NCI-H1930 (cell line): ENCODE data around the gene NFIL3.

ENCODE experiments used
- DNase-seq, 2 experiments: peaks; one replicate each; lab custom pipeline; 2025; lab: John Stamatoyannopoulos, UW

The NFIL3 gene

DNA sequence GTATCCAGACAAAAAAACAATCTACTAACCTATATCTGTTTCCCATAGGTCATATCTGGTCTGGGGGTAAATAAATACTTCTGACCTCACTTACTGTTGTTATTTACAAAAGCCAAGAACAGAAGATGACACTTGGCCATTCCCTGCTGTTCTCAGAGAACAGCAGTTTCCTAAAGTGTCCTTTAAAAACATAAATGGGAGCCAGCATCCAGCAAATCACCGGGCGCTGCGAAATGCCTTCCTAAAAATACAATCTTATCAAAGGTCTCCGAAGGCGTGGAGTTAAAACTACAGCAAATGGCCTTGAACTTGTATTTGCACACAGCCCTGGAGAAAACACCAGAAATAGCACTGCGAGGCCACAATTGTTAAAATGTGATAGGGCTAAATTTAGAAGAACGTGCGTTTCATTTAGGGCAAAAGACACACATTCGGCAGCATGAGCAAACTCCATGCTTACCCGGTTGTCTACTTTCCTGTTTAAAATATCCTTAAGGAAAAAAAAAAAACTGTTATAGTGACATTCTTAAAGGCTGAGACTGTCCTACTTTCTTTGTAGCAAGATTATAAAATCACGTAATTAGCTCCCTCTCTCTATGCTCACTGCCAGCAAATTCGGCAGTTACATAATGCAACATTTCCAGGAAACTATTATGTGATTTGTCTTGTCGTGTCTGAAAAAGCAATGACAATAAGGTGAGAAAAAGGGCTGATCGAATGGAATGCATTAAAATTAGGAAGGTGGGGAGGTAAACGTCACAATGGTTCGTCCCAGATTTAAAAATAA, 1.5 kb downstream of the NFIL3 start:
- DNase-seq: no peak

DNA sequence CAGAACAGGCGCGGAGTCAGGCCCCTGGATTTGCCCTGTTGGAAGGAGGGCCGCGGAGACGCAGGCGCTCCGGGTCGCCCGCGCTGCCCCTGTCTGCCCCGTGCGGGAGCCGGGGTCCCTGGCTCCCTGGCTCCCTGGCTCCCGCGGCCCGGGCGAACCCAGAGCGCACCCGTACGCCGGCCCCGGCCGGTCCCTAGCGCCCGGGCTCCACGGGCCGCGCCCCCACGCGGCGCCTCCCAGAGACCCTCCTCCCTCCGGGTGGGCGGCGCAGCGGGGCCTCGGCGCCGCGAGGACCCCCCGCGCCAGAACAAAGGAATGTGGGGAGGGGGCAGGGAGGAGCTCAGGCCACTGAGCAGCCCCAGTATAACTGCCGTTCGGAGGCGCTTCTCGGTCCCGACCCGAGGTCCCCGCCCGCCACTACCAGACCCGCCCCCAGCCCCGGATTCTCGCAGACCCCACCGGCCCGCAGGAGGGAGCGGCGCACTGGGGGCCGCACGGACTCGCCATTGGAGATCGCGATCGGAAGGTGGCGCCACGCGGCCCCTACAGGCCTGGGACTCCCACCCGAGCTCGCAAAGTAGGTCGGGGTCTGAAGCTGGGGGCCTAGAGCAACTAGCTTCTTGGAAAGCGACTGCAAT, 2.4 kb downstream of the NFIL3 start:
- DNase-seq: no peak

DNA sequence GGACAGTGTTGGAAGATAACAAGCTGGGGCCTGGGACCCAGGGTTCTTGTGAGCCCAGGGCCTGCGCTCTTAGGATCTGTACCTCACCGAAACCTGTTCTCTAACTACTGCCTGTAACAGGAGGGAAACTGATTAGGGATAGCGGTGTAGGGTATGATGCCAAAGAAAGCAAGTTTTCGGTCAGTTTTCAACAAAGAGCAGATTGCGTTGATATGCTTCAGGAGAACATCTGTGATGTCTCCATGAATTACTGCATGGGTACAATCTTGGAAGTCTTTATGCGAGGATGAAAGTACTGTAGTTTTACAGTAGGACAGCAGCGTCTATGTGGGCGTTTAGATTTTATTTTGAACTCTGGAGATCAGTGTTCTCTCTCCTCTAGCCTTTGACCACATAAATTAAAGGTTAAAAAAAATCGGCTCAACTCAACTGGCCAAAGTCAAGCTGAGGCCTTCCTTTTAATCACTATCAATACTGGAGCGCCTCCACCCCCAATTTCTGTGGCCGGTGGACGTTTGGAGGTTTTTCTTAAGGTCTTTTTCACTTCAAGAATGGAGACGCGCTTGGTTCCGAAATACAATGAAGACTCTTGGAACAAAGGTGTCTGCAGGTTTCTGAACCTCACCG, 3.0 kb downstream of the NFIL3 start:
- no peak for DNase-seq

DNA sequence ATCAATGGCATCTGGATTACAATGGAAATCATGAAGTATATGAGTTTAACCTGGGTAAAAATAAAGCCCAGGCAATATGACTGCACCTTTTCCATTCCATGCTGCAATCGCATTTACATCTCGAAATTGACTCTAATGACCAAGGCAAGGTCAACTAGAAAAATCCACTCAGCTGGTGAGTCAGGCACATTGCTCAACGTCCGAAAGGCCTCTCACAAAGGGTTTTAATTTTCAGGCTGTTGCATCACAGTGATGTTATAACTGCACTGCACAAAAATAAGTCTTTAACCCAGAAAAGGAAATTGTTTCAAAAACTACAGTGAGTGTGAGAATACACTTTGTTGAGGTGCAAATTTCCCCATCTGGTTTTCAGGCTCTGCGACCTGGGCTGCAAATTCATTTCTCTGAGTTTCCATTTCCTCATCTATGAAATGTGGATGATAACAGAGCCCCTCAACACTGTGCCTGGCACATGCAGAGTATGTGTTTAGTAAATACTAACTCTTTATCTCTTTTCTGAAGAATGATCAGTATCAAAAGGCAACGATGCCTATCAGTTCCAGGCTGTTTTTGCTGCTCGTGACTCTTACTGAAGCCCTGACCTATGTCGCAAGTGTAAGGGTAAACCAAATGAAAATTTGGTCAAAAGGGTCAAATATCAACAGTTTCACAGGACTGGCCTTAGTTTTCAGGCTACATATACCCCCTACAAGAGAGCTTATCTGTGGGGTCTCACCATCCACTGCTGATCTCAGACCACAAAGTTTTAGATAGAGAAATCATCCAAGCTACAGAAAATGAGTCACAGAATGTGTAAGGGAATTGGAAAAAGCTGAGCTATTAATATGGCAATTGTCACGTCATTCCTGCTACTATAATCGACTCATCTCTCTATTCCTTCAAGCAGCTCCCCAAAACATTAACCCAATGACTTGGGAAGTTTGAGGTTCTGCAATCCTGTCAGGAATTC, 4.1 kb downstream of the NFIL3 start:
- peak in 1 of 2 experiments; percentile 52 for DNase-seq

DNA sequence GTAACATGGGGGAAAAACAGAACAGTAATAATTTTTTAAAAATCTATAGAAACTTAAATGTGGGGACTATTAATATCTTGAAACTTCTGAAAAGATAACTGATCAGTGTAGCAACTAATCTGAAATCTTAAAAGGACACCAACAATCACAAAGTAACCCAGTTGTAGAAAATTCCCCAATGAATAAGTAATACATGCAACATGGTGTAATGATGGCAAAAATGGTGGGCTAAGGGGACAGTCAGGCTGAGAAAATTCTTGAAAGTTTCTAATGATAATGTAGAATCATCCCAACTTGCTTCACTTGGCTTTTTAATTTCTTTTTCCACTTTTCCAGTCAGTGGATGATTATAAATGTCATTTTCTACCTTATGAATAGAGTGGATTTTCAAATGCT, 5.4 kb downstream of the NFIL3 start:
- DNase-seq: no peak

DNA sequence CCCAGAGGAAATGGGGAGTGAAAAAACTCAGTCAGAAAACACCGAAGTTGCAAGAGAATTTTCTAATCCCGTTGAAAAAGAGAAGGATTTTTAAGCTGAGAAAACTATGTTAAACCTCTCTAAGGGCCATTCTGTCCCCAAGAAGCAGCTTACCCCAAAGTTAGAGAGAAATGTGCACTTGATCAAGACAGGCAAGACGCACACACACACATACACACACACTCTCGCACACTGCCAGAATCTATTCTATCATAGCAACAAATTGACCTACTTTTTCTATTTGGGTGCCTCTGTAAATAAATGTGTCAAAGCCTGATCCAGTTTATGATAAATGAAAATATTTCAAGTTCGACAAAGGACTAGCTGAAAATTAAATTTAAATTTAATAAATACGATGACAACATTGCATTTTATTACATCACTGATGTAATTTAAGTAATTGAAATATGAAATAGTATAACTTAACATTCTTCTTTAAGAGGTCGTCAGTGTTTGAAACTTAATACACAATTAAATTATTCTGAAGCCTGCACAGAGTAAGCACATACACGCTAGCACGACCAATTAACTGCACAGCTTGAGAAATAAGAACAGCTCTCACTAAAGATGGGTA, 5.9 kb downstream of the NFIL3 start:
- no peak for DNase-seq

DNA sequence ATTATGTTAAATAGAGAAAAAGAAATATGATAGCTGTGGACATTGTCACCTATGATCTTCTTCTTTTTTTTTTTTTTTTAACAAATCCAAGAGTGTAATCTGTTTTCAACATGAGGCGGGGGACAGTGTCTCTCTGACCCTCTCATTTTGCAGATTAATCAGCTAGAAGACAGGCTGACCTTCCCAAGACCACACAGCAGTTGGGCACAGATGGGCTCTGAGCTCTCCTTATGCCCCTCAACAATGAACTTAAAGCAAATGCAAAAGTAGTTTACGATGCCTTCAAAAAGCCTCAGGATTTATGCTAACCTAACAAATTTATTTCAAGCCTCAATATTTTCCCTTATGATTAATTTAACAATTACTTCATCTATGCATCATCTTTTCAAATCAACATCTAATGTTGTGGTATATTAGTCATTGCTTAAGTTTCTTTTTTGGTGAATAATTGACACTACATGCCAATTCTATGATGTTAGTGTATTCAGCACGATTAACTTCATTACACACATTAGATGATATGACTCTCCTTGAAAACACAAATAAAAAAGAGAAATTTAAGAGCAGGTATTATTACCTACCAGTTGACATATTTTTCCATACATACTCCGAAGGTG, 7.4 kb downstream of the NFIL3 start:
- no peak for DNase-seq

DNA sequence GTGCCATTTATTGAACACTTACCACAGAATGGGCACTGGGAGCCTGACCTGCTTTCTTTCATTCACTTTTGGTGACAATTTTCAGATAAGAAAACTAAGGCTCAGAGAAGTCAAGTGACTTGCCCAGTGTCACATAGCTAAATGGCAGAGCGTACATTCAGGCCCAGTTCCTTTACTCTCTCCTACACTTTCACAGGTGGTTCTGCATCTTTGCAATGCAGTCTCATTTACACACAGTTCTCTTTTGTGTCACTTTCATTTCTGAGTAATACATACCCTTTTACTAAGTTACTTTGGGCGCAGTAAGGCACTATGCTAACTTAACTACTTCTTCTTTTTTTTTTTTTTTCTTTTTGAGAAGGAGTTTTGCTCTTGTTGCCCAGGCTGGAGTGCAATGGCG, 8.3 kb downstream of the NFIL3 start:
- no peak for DNase-seq

DNA sequence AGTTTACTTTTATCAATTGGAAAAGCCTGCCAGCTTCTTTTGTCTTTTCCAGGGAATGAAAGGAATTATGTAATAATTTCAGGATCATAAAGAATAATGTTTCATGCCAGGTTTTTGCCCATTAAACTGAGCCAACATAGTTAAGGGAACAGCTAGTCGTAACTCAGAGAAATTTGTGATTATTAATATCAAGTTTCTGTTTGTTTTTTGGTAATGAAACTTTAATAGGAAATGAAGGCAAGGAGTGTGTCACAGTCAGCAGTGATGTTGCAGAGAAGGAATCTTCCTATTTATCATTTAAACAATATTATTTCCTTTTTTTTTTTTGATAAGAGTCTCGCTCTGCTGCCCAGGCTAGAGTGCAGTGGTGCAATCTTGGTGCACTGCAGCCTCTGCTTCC, 10.7 kb downstream of the NFIL3 start:
- DNase-seq: no peak

DNA sequence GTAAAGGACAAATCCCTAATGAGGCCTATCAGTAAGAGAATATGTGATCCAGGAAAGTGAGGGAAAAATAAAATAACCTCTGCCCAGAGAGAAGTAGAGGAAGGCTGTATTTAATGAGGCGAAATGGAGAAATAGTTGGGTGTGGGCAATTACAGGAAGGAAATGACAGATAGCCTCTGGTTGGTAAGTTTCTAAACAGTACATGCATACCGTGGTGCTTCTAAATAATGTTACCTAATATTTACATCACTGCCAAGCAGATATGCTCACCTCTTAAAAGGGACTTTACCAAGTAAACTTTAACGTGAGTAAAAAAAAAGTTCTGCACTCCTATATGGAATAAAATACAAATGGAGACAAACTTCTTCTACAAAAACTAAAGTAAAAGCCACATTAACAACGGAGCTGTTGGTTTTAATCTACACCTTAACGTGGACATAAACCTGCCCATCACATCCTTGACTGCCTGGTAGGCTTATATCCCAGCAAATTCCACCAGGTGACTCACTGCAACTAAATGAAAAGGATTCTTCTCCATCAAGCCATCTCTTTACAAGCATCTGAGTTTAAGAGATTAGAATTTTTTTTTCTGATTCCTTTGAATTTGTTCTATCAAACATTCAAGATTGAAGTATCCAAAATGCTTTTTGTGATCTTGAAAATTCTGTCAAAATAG, 12.4 kb downstream of the NFIL3 start:
- no peak for DNase-seq

DNA sequence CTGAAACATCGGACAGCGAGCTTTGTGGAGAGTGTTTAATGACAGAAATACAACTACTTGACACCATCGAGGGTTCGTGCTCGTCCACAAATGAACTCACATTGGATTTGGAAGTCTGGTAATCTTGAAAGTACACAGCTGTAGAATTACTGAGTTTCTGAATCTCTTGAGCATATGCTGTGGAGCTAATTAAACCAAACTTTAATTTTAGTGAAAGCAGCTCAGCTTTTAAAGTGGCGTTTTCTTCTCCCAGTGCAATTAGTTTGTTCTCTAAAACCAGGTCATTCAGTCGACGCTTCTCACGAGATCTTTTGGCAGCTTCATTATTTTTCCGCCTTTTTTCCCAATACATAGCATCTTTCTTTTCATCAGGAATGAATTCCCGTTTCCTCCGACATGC, 13.5 kb downstream of the NFIL3 start:
- no peak for DNase-seq

DNA sequence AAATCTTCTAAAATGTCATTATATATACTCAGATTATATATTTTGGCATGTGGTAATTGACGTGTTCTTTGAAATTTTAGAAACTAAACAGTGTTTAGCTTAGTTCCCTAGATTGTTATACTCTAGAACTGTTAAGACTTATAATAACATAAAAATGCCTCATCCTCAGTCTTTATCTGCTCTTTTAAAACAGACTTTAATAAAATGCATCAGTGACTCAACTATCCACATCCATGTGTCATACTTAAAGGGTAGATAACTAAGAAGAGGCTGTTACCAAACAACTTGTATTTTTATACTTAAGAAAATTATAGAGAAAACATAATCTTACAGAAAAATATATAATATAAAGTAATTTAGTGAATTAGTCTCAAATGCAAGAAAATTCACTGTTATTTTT, 15.2 kb downstream of the NFIL3 start:
- DNase-seq: no peak

DNA sequence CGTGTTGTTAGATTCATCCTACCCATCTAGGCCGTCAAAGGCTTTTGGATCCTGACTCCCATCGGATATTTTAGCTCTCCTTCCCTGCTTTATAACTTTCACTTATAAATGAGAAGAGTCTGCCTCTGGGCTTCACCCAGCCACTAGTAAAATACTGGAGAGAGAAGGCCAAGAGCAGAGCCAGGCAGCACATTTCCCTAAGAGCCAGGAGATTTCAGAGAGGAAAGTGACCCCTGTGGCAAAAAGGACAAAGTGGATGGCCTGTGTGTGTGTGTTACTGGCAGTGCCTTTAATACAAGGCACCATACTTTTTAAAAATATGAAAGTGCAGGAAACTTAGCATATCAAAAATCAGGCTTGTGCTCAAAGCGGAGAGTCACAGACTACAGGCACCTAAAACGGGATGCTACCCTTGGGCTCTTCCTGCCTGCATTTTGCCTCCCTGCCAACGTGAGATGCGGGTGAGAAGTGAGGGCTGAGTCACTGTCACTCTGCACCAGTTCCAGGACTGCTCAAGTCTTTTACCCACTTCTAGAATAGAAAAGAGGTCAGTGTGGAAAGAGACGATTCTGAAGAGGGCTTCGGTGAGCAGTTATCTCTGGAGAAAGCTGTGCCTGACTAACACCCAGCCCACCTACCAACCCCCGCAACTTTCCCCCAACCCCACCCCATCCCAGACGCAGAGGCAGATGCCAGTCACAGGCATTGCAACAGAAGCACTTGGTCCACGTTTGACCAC, 15.9 kb downstream of the NFIL3 start:
- DNase-seq: no peak

DNA sequence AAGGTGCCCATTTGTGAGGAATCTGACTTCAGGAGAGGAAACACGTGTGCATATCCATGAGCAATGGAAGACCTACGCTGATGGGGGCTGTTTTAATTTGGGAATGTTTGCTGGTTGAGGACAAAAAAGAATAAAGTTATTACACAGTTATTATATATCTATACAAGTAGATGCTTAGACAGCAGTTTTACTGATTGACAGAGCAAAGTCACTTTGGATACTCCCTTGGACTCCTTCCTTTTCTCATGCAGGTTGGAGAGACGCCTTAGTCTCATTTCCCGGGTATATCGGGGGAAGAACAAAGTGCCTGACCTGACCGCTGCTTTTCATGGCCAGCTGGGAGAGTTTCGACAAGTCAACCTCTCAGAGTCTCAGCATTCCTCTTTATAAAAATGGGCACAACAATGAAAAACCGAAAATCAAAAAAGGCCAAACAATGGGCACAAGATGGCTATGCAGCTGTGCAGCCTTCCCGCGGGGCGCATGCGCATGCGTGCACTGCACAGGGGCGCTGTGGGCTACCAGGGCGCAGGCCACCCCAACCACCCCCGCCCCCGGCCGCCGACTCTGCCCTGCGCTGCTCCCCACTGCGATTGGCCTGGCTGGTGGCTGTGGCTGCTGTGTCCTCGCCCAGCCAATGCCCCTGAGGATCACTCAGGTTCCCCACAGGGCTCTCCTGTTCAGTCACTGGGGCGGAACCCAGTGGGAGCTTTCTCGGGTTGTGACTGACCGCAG, 18.1 kb downstream of the NFIL3 start:
- no peak for DNase-seq

DNA sequence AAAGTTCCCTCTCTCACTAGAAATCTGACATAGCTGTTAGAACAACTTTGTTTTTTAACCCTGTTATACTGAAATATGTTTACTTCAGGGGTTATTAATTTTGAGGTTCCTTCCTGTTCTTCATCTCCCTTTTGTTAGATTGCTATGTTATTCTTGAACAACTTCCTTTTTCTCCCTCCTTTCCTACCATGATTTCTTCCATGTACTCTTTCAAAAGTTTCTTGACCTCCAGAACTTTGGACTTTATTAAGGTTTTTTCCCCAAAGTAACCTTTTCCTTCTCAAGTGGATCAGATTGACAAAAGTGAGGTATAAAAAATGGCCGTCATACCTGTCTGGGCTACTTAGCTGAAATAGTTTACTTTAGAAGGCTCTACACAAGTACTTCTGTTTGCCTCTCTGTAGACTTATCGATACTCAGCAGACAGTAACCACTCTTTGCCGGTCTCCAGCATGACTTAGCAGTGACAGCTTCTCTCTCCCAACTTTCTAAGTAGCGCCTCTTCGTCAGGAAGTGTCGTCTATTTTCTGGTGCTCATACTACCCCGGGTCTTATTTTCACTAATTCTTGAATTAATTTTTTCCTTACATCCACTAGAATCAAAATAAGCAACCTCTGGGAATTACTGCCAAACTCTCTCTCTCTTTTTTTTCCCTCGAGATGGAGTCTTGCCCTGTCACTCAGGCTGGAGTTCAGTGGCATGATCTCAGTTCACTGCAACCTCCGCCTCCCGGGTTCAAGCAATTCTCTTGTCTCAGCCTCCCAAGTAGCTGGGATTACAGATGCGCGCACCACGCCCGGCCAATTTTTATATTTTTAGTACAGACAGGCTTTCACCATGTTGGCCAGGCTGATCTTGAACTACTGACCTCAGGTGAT, 19.7 kb downstream of the NFIL3 start:
- DNase-seq: no peak

DNA sequence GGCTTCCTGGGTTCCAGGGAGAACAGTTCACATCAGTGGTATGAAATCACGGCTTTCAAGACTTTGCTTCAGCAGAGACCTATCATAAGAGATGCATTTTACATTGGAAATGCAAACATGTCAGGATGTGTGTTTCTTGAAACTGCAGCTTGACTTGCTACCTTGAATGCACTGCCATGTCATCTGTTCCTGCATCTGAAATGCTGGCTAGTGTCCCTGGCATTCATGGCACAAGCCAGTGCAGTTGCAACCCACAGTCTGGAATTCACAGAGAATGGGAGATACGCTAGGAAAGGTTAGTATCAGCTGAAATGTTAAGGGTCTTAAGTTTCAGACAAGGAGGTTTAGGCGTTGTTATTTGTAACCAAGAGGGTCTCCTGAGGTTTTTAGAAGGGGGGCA, 24.7 kb downstream of the NFIL3 start:
- DNase-seq: no peak

DNA sequence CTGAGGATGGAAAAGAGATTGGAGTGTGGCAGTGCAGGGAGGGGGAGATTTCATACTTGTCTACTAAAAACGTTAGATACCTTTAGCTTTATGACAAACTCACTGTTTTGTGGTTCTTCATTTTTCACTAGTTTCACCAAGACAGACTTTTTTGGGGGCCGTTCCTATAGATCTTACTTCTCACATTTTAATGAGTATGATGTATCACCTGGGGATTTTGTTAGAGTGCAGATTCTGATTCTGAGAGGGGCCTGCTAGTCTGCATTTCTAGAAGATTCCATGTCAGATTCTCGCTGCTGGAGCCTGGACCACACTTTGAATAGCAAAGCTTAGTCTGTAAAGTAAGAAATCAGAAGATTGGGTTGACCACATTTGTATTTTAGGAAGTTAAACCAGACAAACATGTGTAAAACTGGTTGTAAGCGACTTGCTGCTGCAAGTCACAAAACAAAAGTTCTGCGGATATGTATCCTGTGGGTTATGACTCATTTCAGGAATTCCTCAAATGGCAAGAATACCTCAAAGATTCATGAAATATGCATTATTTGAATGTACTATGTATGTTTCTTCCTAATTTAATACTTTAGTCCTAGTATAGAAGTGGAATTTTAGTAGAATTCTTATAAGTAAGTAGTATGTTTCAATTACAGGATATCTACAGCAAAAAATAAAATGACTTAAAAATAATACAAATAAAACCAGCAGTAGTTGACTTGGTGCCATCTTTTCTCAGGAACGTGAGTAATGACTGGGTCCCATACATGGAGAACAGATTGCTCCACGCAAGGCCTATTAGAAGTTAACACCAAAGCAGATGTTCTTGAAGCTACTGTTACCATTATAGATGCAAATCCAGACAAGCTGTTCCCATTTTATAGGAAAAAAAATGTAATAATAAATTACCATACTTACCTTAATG, 27.8 kb downstream of the NFIL3 start:
- no peak for DNase-seq
